ENCODE measurements around the gene IRGC. TPM values are rescaled to one million over a fixed set of nuclear protein-coding genes. Genes with fewer than 3 reads are reported as not detected.
A peak's percentile ranks its signal among the peaks of the same experiment; 100 is the strongest.

Gene IRGC
- total and polyA plus RNA-seq, 9 of the 15 experiments (the other 6 are each of a cell fraction or from before 2014, with no cell fraction given), result not detected

DNA sequence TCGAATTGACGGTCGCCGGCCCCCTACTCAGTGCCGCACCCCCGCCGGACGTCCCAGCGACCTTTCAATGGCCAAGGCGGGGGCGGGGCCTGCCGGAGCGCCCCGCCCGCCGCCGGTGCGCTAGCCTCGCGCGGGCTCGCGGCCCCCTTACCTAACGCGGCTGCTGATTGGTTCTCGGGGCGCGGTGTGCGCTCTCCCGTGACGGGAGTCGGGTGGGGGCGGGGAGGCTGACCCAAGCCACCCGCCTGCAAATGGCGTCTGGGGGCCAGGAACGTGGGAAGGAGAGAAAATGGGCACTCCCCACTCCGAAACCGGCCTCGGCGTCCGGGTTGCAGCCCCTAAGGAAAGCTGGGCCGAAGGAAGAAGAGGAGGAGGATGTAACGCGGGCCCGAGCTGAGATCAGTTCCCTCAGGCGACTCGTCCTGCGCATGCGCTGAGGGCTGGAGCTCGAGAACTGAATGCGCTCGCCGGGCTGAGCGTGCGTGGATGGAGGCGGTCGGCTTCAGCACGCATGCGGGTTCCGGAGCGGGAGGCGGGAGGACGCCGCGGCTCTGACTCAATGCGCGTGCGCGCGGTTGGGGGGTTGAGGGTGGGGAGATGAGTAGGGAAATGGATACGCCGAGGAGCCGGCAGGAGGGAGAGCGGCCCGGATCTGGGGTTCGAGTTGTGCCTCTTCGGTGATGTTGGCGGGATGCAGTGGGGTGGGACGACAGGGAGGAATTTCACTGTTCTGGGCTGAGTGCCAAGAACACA, 38.8 kb downstream of the IRGC start, which contains the start of gene SMG9 (continued):
- TF ChIP-seq ZNF398 (CRISPR knock-in tag; IDR thresholded peaks at IDR 0.05), result no peak
- no peak for TF ChIP-seq COPS2 (conservative IDR thresholded peaks at IDR 0.05)

GRCh38 chr19:43755256-43755801, 39.5 kb downstream of the IRGC start:
- WGBS (ENCODE audit: insufficient coverage, low coverage, missing lambda C conversion rate), result under 1% methylated on average over 23 of the region's 28 CpGs
- Histone ChIP-seq H3K4me1 (replicated peaks in 1 of 2; ENCODE audit: control insufficient read depth in 2 of 2, insufficient read depth in 2 of 2, low read length in 2 of 2) (peaks cover 40 to 42% of the 10 kb centered on the region in 2 experiments), H3K27ac (ENCODE audit: extremely low read depth, low read depth, low read length) (peak overlapping the region; percentile 100), H3K27me3 (ENCODE audit: control insufficient read depth in 2 of 2, insufficient read depth in 2 of 2, low read length in 2 of 2) (no peaks in the 10 kb centered on the region), H2AFZ (ENCODE audit: low read depth, low read length) (peak overlapping the region; percentile 68), H3K4me3 (peak overlapping the region; percentile 70), H3K4me2 (ENCODE audit: insufficient read depth, low read length) (peak overlapping the region; percentile 93), H3K9me1 (ENCODE audit: control insufficient read depth, insufficient read depth, low read length) (no peaks in the 10 kb centered on the region), H3K9ac (ENCODE audit: insufficient read depth in 1 of 2, low read depth in 2 of 2, low read length in 2 of 2) (peak overlapping the region; percentile 99 to 100), H3K9me3 (replicated peaks; ENCODE audit: control insufficient read depth, insufficient read depth, low read depth, low read length) (no peaks in the 10 kb centered on the region), H3K79me2 (ENCODE audit: control insufficient read depth, insufficient read depth, low read length) (peaks cover 51% of the 10 kb centered on the region), H4K20me1 (replicated peaks; ENCODE audit: control insufficient read depth, insufficient read depth, low read length) (no peaks in the 10 kb centered on the region), H3K36me3 (ENCODE audit: control insufficient read depth, insufficient read depth, low read length) (peaks cover 31% of the 10 kb centered on the region)
- in situ Hi-C loops (cut with MboI), result no loop called here
- CTCF ChIA-PET (ENCODE audit: low intra/inter-chr PET ratio), result interaction anchor here (0.7 kb wide), 1 partner anchor 19 kb away, joined by 3 read pairs; no protein-coding TSS in a partner anchor
- DNase-seq (ENCODE audit: extremely low read depth in 1 of 4, low spot score in 3 of 4), result peak; percentile 73 to 92 (median 81)
- POLR2A ChIA-PET, result interaction anchor here (0.9 to 8.6 kb wide), 7 partner anchors 8 to 87 kb away, joined by 3 to 71 read pairs (median 5); no protein-coding TSS in a partner anchor
- FAIRE-seq, result peak; percentile 74
- intact Hi-C loops (cut with micrococcal nuclease), result no loop called here
- peak; percentile 68 for ATAC-seq
- BruUV-seq (replicated peaks), result TSS peak; percentile 92
- TF ChIP-seq ZNF224 (CRISPR knock-in tag; IDR thresholded peaks at IDR 0.05), result 0 out of 2 replicates have a peak, but pooled peaks have one; percentile 13
- TF ChIP-seq CEBPG (CRISPR knock-in tag; IDR thresholded peaks at IDR 0.05), result no peak
- TF ChIP-seq CEBPG (tag; conservative IDR thresholded peaks at IDR 0.05 in 1 of 2, IDR thresholded peaks at IDR 0.05 in 1 of 2), result no peak
- TF ChIP-seq ZNF444 (CRISPR knock-in tag; IDR thresholded peaks at IDR 0.05), result no peak
- TF ChIP-seq HES1 (IDR thresholded peaks at IDR 0.05; ENCODE audit: low read depth), result no peak
- no peak for TF ChIP-seq ZNF644 (tag; IDR thresholded peaks at IDR 0.05; ENCODE audit: low read depth)
- TF ChIP-seq PHTF2 (CRISPR knock-in tag; IDR thresholded peaks at IDR 0.05), result no peak
- TF ChIP-seq TCF3 (CRISPR knock-in tag; IDR thresholded peaks at IDR 0.05), result no peak
- TF ChIP-seq SREBF1 (IDR thresholded peaks at IDR 0.05; ENCODE audit: borderline replicate concordance, low read depth, low read length), result no peak
- TF ChIP-seq PYGO2 (tag; IDR thresholded peaks at IDR 0.05), result no peak
- peak in 1 of 2 experiments; percentile 72; a peak in 1 of 4 replicates for TF ChIP-seq MLX (CRISPR knock-in tag; conservative IDR thresholded peaks at IDR 0.05)

Data from K562 (cell line).